ENCODE measurements around the gene HDAC9.

Gene HDAC9

DNA sequence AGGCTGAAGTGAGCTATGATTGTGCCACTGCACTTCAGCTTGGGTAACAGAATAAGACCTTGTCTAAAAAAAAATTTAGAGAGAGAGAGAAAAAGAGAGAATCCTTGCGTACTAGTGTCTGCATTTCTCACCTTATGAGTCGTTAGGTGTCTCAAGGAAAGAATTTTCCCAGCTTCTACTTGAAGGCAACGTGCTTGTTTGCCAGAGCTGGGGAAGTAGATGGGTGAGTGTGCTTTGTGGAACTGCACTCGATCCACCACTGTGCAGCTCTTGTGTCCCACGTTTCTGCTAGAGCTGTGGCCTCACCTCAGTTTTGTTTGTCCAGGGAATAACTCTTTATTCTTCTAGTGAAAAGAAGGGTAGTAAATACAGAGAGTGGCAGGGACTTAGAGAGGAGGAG is 38.9 kb downstream of the HDAC9 start:
- no peak overlapping the region for H3K4me3 ChIP-seq (ENCODE audit: low read depth in 1 of 2, low read length in 1 of 2)
- no peaks in the 10 kb centered on the region for H3K9me3 ChIP-seq
- H3K27me3 ChIP-seq = no peaks in the 10 kb centered on the region
- H3K27ac ChIP-seq = no peak overlapping the region
- H3K4me1 ChIP-seq (ENCODE audit: control insufficient read depth in 1 of 2, insufficient read depth in 1 of 2, low read depth in 1 of 2, low read length in 1 of 2) = no peaks in the 10 kb centered on the region
- H3K36me3 ChIP-seq = no peaks in the 10 kb centered on the region
- TF ChIP-seq, protein P1, sequence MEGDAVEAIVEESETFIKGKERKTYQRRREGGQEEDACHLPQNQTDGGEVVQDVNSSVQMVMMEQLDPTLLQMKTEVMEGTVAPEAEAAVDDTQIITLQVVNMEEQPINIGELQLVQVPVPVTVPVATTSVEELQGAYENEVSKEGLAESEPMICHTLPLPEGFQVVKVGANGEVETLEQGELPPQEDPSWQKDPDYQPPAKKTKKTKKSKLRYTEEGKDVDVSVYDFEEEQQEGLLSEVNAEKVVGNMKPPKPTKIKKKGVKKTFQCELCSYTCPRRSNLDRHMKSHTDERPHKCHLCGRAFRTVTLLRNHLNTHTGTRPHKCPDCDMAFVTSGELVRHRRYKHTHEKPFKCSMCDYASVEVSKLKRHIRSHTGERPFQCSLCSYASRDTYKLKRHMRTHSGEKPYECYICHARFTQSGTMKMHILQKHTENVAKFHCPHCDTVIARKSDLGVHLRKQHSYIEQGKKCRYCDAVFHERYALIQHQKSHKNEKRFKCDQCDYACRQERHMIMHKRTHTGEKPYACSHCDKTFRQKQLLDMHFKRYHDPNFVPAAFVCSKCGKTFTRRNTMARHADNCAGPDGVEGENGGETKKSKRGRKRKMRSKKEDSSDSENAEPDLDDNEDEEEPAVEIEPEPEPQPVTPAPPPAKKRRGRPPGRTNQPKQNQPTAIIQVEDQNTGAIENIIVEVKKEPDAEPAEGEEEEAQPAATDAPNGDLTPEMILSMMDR (IDR thresholded peaks at IDR 0.05) = no peak

DNA sequence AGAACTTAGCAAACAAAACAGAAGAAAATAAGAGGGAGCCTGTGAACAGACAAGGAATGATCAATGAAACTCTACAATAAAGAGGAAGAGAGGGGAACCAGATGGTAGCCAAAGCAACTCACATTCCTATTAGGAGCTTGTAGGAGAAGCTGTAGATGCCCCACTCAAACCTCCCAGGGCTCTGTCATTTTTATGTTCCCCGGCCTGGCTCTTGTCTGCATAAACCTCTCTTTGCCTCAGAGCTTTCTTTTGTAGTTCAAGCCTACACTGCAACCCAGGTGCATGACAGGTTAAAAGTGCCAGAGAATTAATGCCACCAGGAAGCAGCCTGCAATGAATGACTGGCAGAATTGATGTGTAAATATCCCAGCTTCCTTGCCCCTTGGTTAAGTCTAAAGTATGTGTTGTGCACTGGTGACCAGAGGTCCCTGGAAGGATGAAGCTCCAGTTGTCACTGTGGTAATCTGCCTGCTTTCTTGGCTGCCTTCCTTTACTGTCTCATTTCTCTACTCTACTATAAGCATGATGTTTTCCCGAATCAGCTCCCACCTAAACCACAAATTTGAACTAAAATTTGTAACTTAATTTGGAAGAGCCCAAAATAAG is 40.4 kb downstream of the HDAC9 start:
- TF ChIP-seq, protein P1 (IDR thresholded peaks at IDR 0.05) = no peak
- H3K4me3 ChIP-seq (ENCODE audit: low read depth in 1 of 2, low read length in 1 of 2) = no peak overlapping the region
- no peaks in the 10 kb centered on the region for H3K36me3 ChIP-seq
- no peaks in the 10 kb centered on the region for H3K4me1 ChIP-seq (ENCODE audit: control insufficient read depth in 1 of 2, insufficient read depth in 1 of 2, low read depth in 1 of 2, low read length in 1 of 2)
- H3K9me3 ChIP-seq = no peaks in the 10 kb centered on the region
- no peak overlapping the region for H3K27ac ChIP-seq
- no peaks in the 10 kb centered on the region for H3K27me3 ChIP-seq

DNA sequence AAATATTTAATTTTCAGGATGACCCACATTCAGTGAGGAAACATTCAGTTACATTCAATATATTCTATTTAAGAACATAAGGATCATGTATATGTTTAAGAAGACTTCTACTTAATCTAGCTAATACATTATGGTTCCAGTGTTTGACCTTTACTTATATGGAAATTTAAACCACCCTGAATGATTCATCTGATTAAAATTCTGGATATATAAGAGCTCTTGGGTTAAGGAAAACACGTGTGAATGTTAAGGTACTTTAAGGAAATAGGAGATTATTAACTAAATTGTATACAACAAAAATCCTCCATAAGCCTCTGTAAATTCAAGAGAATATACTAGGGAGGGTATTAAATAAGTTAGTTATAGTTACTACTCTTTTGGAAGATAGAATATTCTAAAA is 40.9 kb downstream of the HDAC9 start:
- TF ChIP-seq, protein P1 (IDR thresholded peaks at IDR 0.05) = no peak
- Histone ChIP-seq H3K27me3 (no peaks in the 10 kb centered on the region), H3K4me1 (ENCODE audit: control insufficient read depth in 1 of 2, insufficient read depth in 1 of 2, low read depth in 1 of 2, low read length in 1 of 2) (no peaks in the 10 kb centered on the region), H3K4me3 (ENCODE audit: low read depth in 1 of 2, low read length in 1 of 2) (no peak overlapping the region), H3K9me3 (no peaks in the 10 kb centered on the region), H3K27ac (no peak overlapping the region), H3K36me3 (no peaks in the 10 kb centered on the region)

DNA sequence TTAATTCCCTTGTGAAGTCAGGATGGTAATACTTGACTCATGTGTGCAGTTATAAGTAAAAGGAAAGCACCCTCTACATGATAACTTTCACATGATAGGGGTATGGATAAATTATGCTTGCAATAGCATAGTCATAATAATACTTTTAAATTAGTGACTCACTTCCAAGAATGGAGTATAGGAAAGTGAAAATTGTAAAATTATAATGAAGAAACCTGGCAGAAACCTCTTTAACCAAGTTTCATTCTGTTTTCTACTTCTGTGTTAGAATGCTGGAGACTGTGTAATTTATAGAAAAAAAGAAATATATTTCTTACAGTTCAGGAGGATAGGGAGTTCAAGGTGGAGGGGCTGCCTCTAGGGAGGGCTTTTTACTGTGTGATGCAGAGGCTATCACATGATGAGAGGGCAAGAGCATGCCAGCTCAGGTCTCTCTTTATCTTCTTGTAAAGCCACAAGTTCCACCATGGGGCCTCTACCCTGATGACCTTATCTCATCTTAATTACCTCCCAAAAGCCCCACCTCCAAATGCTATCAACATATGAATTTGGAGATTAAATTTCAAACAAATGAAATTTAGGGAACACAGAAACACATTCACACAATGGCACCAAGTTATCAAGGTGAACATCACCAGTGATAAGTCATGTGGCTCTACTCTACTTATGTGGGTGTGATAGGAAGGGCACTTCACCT is 43.2 kb downstream of the HDAC9 start:
- TF ChIP-seq, protein P1 (IDR thresholded peaks at IDR 0.05) = no peak
- Histone ChIP-seq H3K4me1 (ENCODE audit: control insufficient read depth in 1 of 2, insufficient read depth in 1 of 2, low read depth in 1 of 2, low read length in 1 of 2) (no peaks in the 10 kb centered on the region), H3K4me3 (ENCODE audit: low read depth in 1 of 2, low read length in 1 of 2) (no peak overlapping the region), H3K9me3 (no peaks in the 10 kb centered on the region), H3K36me3 (no peaks in the 10 kb centered on the region), H3K27ac (no peak overlapping the region), H3K27me3 (no peaks in the 10 kb centered on the region)

DNA sequence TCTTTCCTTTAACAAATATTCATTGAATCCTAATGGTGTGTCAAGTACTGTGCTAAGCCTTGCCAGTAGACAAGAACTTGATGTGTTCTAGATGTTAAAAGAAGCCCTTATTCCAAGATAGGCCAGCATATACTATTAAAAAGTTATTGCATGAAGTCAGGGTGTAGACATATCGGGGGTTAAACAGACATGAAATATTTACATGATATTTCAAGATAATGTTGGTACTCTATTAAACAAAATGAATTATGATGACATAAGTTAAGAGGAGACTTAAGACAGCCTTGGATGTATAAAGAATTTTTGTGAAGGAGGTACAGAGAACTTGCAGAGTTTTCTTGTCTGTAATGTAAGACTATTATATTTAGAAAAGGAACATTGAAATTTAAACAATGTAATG is 44.8 kb downstream of the HDAC9 start:
- Histone ChIP-seq H3K9me3 (no peaks in the 10 kb centered on the region), H3K27me3 (no peaks in the 10 kb centered on the region), H3K4me1 (ENCODE audit: control insufficient read depth in 1 of 2, insufficient read depth in 1 of 2, low read depth in 1 of 2, low read length in 1 of 2) (no peaks in the 10 kb centered on the region), H3K4me3 (ENCODE audit: low read depth in 1 of 2, low read length in 1 of 2) (no peak overlapping the region), H3K36me3 (no peaks in the 10 kb centered on the region), H3K27ac (no peak overlapping the region)
- TF ChIP-seq, protein P1 (IDR thresholded peaks at IDR 0.05) = no peak
